NCI-H82 treated with DMSO at 0.1 percent for 48 hours (cell line): ENCODE results near the gene ARMCX6.
"Not testable (repeated sequence)": the region's sequence is repeated elsewhere in the genome, so short reads cannot be mapped to it uniquely, and the experiment has no call there.

ENCODE experiments used
- DNase-seq: peaks from one replicate; lab custom pipeline; 2025; ENCODE audit not compliant: unreplicated experiment; lab: John Stamatoyannopoulos, UW

ARMCX6 gene

GRCh38 chrX:101617211-101618191 is at the start of gene ARMCX6:
Gene ARMCX6 (minus strand): TSS chrX:101618000. CDS start chrX:101616620, 1,380 bp downstream.
- DNase-seq, result peak; percentile 57

- peak; percentile 0 for DNase-seq
Measured at GRCh38 chrX:101659601-101660063, 41.8 kb upstream of the ARMCX6 start, which contains the start of gene ARMCX2. Gene ARMCX2 (minus strand): TSS chrX:101659850. CDS start chrX:101657588, 2,262 bp downstream.

DNA sequence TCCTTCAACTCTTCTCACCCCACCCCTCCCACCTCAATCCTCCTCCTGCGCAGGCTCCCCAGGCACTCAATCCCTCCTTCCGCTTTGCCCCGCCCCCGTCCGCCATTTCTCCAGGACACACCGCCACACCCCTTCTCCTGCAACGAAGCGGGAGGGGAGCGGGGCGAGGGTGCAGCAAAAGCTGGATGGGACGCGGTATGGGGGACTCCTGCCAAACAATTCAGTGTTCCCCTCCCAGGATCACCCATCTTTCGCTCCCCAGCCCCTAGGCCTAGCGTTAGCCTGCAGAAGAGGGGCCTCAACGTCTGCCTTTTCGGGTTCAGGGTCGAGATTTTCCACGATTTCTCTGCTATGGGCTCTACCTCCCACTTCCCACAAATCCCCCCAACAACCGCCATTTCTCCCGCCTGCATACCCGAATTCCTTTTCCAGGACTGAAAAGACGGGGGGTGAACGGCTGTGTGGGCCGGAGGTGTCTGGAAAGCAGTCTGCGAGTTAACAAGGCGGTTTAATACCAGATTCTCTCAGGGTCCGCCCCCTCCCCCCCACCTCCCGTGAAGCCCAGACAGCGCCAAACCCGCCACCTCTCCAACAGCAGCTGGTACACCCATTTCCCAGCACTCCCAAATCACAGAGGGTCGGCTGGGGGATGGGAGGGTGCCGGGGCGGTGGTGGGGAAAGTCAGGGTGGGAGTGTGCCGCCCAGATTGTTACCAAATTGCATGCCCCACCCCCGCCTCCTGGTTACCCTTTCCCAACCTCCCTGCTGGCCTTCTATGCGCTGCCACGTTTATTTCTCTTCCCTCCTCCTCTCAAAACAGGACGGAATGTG is 41.1 kb upstream of the ARMCX6 start:
- DNase-seq, result peak; percentile 49

DNA sequence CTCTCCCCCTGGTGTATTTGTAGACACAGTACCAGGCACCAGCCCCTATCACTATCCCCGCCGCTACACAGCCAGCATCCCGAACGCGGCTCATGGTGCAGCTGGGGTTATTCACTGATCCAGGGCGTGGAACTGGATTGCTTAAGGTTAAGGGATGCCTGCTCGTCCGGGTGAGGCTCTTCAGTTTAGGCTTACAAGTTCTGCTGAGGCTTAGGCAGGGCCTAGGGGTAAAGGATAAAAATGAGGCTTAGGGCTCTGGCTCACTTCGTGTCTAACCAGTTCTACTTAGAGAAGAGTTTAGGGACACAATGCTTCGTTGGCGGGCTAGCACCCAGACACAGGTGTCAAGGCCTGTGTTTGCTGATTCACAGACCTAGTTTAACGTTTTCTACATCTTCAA is 39.7 kb upstream of the ARMCX6 start:
- DNase-seq, result no peak

GRCh38 chrX:101656817-101657216 is 39.0 kb upstream of the ARMCX6 start:
- DNase-seq, result no peak

- DNase-seq, result no peak
Measured at GRCh38 chrX:101655534-101655933, 37.7 kb upstream of the ARMCX6 start.

DNA sequence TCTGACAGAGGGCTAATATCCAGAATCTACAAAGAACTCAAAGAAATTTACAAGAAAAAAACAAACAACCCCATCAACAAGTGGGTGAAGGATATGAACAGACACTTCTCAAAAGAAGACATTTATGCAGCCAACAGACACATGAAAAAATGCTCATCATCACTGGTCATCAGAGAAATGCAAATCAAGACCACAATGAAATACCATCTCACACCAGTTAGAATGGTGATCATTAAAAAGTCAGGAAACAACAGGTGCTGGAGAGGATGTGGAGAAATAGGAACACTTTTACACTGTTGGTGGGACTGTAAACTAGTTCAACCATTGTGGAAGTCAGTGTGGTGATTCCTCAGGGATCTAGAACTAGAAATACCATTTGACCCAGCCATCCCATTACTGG is 29.9 kb upstream of the ARMCX6 start:
- not testable (repeated sequence) for DNase-seq

- DNase-seq, result no peak
Measured at GRCh38 chrX:101642093-101642492, 24.3 kb upstream of the ARMCX6 start.

GRCh38 chrX:101639583-101639982 is 21.8 kb upstream of the ARMCX6 start:
- no peak for DNase-seq

- DNase-seq, result peak; percentile 8
Measured at GRCh38 chrX:101619364-101619763, 1.6 kb upstream of the ARMCX6 start.

- no peak for DNase-seq
Measured at GRCh38 chrX:101605728-101606127, 12.1 kb downstream of the ARMCX6 start.

GRCh38 chrX:101605146-101605545 is 12.7 kb downstream of the ARMCX6 start:
- DNase-seq, result no peak

DNA sequence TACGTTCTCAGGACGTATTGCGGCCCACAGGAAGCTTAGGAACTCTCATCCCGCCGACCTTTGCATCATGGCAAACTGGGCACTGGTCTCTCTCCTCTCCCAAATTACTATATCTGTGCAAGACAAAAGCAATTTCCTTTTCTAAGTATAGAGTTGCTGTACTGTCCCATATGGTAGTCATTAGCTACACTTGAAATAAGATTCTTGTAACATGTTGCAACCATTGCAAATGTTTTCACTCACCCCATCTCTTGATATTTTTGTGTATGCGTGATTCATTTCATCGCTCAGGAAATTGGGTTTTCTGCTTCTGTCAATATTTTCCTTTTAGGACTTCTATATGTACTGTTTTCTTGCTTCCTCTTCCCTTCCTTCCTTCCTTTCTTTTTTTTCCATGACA is 15.7 kb downstream of the ARMCX6 start:
- DNase-seq, result no peak

DNA sequence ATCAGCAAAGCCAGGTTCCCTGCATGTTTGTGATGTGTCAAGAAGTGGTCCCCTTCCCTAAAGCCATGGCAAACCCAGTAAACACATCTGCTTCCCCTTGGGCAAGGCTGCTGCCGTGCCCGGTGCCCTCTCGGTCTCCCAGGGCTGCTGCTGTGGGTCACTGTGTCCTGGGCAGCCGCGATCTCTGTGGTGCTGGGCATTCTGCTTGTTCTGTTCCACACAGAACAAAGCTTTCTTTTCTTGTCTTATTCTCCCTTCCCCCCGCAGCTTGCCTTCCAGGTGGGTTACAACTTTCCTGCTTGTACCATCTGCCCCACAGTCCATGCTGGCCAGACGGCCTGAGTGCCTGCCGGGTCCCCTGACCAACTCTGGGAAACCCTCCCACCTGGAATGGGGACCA is 18.2 kb downstream of the ARMCX6 start:
- DNase-seq, result not testable (repeated sequence)

DNA sequence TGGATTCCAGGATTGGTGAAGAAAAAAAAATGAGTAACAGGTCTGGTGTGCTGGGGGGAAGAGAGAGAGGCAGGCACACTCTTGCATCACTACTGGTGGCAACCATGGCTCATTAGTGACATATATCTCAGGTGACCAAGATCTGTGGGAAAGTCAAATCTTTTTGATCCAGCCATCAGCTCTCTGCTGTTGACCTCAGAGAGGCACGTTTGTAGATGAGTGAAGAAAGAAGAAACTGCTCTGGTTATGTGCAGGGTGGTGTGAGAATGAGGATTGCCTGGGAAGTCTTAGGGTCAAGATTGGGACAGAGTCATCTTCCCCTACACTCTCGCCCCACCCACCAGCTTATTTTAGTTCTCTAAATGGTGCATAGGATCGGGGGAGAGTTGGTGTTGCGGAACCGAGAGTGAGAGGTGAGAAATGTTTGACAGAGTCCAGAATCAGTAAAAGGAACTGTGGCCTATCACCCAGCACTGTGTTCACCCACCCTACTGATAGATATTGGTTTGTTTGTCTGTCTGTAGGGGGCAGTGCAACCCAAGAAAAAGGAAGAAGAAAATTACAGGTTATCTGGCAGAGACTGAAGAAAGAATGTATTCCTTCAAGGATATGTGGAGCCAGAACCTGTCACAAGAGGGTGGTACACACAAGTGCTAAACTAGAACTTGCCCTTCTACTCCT is 21.9 kb downstream of the ARMCX6 start:
- peak; percentile 5 for DNase-seq
